ENCODE results near the gene GRM7. TPM values are rescaled to one million over a fixed set of nuclear protein-coding genes. Genes with fewer than 3 reads are reported as not detected.

Gene GRM7
- total and polyA plus RNA-seq, 12 donors, result 0.27 to 7.8 (median 3.2) TPM; not detected in 3

- 92 to 97% (median 94%) methylated on average over 2 of the region's 2 CpGs for WGBS, 4 donors
- no peaks in the 10 kb centered on the region for H3K4me1 ChIP-seq (replicated peaks in 1 of 2)
- DNase-seq, result no peak
- intact Hi-C loops (cut with DNase I), result no loop called here
- H3K27me3 ChIP-seq, result no peaks in the 10 kb centered on the region
- no peaks in the 10 kb centered on the region for H3K9me3 ChIP-seq (replicated peaks in 1 of 3)
- no peak overlapping the region for H3K4me3 ChIP-seq
- H3K36me3 ChIP-seq (replicated peaks in 1 of 2), result no peaks in the 10 kb centered on the region
- no peak overlapping the region for H3K27ac ChIP-seq
- TF ChIP-seq, protein P1, sequence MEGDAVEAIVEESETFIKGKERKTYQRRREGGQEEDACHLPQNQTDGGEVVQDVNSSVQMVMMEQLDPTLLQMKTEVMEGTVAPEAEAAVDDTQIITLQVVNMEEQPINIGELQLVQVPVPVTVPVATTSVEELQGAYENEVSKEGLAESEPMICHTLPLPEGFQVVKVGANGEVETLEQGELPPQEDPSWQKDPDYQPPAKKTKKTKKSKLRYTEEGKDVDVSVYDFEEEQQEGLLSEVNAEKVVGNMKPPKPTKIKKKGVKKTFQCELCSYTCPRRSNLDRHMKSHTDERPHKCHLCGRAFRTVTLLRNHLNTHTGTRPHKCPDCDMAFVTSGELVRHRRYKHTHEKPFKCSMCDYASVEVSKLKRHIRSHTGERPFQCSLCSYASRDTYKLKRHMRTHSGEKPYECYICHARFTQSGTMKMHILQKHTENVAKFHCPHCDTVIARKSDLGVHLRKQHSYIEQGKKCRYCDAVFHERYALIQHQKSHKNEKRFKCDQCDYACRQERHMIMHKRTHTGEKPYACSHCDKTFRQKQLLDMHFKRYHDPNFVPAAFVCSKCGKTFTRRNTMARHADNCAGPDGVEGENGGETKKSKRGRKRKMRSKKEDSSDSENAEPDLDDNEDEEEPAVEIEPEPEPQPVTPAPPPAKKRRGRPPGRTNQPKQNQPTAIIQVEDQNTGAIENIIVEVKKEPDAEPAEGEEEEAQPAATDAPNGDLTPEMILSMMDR (IDR thresholded peaks at IDR 0.05), result no peak
- no peak for TF ChIP-seq POLR2A (IDR thresholded peaks at IDR 0.05)
Measured at GRCh38 chr3:7368597-7368996, 507.7 kb downstream of the GRM7 start.

GRCh38 chr3:7371693-7372572, 511.0 kb downstream of the GRM7 start:
- no peaks in the 10 kb centered on the region for H3K36me3 ChIP-seq (replicated peaks in 1 of 2)
- H3K4me1 ChIP-seq (replicated peaks in 1 of 2), result no peaks in the 10 kb centered on the region
- intact Hi-C loops (cut with DNase I), result no loop called here
- no peak overlapping the region for H3K4me3 ChIP-seq
- WGBS, 4 donors, result 62 to 76% (median 68%) methylated on average over 7 of the region's 7 CpGs
- H3K27ac ChIP-seq, result no peak overlapping the region
- no peaks in the 10 kb centered on the region for H3K9me3 ChIP-seq (replicated peaks in 1 of 3)
- H3K27me3 ChIP-seq, result no peaks in the 10 kb centered on the region
- no peak for TF ChIP-seq POLR2A (IDR thresholded peaks at IDR 0.05)
- TF ChIP-seq, protein P1 (IDR thresholded peaks at IDR 0.05), result no peak
- no peak for DNase-seq

- no peaks in the 10 kb centered on the region for H3K27me3 ChIP-seq
- H3K4me1 ChIP-seq (replicated peaks in 1 of 2), result peaks cover 1 to 6% of the 10 kb centered on the region in 2 donors
- no peaks in the 10 kb centered on the region for H3K36me3 ChIP-seq (replicated peaks in 1 of 2)
- no peak for DNase-seq
- no peak overlapping the region for H3K27ac ChIP-seq
- WGBS, 4 donors, result 89 to 96% (median 91%) methylated on average over 2 of the region's 2 CpGs
- TF ChIP-seq POLR2A (IDR thresholded peaks at IDR 0.05), result no peak
- TF ChIP-seq, protein P1 (IDR thresholded peaks at IDR 0.05), result no peak
- no peak overlapping the region for H3K4me3 ChIP-seq
- no peaks in the 10 kb centered on the region for H3K9me3 ChIP-seq (replicated peaks in 1 of 3)
- intact Hi-C loops (cut with DNase I), result no loop called here
Measured at GRCh38 chr3:7377103-7377502, 516.2 kb downstream of the GRM7 start.

DNA sequence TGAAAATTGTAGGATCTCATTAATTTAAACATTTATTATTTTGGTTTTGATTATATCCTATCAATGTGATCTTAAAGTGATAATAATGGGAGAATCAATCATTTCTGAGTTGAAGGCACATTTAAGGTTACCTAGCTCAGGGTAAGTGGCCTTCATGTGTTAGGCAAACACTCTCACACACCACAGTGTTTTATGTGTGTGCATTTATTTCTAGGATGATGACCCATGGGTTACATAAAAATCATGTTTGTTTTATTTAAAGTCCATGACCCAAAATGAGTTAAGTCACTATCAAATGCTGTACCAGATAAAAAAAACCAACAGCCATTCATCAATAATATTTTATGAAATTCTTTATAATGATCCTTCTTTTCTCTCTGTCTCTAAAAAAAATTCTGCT, 520.8 kb downstream of the GRM7 start:
- Histone ChIP-seq H3K4me3 (no peak overlapping the region), H3K27ac (no peak overlapping the region), H3K4me1 (replicated peaks in 1 of 2) (peaks cover 11 to 17% of the 10 kb centered on the region in 2 donors), H3K9me3 (replicated peaks in 1 of 3) (no peaks in the 10 kb centered on the region), H3K36me3 (replicated peaks in 1 of 2) (no peaks in the 10 kb centered on the region), H3K27me3 (no peaks in the 10 kb centered on the region)
- intact Hi-C loops (cut with DNase I), result no loop called here
- TF ChIP-seq POLR2A (IDR thresholded peaks at IDR 0.05), result no peak
- TF ChIP-seq, protein P1 (IDR thresholded peaks at IDR 0.05), result no peak
- DNase-seq, result no peak

Data from adrenal gland (tissue), 12 donors.